Fibroblast of mammary gland (primary cell): ENCODE data around the gene PDHA1.

Source experiments
- DNase-seq: peaks from one replicate; pipeline ENCODE4 v3.0.0-alpha.2; 2010; ENCODE audit warnings: low read depth
- H3K4me3 ChIP-seq: 2 replicates; pipeline ENCODE4 v1.5.1; 2011; ENCODE audit warnings: low read depth, mild to moderate bottlenecking, low read length, moderate library complexity; ENCODE audit not compliant: control insufficient read depth
- TF ChIP-seq, protein P1 (sequence below): conservative IDR thresholded peaks from 2 replicates; pipeline ENCODE4 v1.5.1; 2011; ENCODE audit warnings: low read depth, low read length, inconsistent platforms; ENCODE audit not compliant: control insufficient read depth, insufficient read depth

The PDHA1 gene

DNA sequence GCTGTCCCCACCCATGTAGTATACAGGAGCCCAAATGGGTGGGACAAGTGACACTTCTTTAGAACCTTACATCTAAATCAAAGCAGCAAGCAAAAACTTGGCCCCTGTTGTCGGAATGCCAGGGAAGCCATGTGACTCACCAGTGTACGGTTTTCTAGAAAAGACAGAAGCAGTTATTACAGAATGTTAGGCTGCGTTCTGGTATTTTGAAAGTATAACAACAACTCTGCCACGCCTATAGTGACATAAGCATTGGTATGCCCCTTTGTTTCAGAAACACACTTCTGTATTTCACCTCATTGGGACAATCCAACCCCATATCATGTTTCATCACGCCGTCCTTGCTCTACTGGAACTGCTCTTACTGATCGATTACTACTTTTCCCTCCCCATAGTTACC, 14.8 kb downstream of the PDHA1 start:
- TF ChIP-seq, protein P1, sequence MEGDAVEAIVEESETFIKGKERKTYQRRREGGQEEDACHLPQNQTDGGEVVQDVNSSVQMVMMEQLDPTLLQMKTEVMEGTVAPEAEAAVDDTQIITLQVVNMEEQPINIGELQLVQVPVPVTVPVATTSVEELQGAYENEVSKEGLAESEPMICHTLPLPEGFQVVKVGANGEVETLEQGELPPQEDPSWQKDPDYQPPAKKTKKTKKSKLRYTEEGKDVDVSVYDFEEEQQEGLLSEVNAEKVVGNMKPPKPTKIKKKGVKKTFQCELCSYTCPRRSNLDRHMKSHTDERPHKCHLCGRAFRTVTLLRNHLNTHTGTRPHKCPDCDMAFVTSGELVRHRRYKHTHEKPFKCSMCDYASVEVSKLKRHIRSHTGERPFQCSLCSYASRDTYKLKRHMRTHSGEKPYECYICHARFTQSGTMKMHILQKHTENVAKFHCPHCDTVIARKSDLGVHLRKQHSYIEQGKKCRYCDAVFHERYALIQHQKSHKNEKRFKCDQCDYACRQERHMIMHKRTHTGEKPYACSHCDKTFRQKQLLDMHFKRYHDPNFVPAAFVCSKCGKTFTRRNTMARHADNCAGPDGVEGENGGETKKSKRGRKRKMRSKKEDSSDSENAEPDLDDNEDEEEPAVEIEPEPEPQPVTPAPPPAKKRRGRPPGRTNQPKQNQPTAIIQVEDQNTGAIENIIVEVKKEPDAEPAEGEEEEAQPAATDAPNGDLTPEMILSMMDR: no peak
- DNase-seq: no peak
- no peak overlapping the region for H3K4me3 ChIP-seq

- TF ChIP-seq, protein P1: no peak
- no peak overlapping the region for H3K4me3 ChIP-seq
- DNase-seq: no peak
Measured at GRCh38 chrX:19360903-19361302, 17.2 kb downstream of the PDHA1 start.

- DNase-seq: no peak
- TF ChIP-seq, protein P1: no peak
- no peak overlapping the region for H3K4me3 ChIP-seq
Measured at GRCh38 chrX:19361701-19362100, 18.0 kb downstream of the PDHA1 start.

GRCh38 chrX:19368576-19368975, 24.8 kb downstream of the PDHA1 start:
- no peak for DNase-seq
- TF ChIP-seq, protein P1: no peak
- no peak overlapping the region for H3K4me3 ChIP-seq

DNA sequence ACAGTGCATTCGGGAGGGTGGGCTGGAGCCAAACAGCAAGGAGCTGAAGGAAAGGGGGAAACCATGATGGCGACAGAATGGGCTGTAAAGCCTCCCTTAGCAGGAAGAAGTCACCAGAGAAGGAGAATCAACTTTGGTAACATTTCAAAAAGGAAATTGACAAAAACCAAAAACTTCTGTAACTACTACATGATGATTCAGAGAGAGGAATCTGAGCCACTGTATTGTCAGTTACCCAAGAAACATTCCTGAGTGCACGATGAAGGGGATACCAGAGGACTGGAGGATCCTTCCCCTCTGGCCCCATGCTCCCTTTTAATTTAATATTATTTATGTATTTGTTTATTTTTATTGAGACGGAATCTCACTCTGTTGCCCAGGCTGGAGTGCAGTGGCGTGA, 26.3 kb downstream of the PDHA1 start:
- no peak overlapping the region for H3K4me3 ChIP-seq
- TF ChIP-seq, protein P1: no peak
- DNase-seq: peak; percentile 47

DNA sequence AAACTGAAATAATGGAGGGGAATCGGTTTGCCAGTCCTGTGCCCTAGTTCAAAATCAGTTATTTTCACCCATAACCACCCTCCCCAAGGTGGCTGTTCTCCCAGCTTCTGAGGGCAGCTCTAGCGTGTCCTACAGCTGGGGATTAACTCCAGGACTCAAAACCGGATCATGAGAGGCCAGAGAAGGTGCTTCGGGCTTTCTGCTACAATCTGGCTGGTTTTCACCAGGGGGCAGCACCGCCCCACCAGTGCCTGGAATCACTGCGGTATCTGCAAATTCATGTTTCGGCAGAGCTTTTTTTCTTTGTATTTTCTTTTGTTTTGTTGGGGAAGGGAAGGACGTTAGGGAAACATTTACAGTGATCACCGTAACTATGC, 28.4 kb downstream of the PDHA1 start:
- DNase-seq: peak; percentile 64
- TF ChIP-seq, protein P1: peak; percentile 80
- peak overlapping the region; percentile 37 for H3K4me3 ChIP-seq
